DOHH2 (cell line): ENCODE measurements around the gene ABLIM2.

Experiments
- CTCF ChIP-seq: fragments of 200-600 bp; sonication (generic); IDR thresholded peaks from one replicate; pipeline ENCODE4 v1.5.1; 2014; ENCODE audit warnings: antibody characterized with exemption, mild to moderate bottlenecking, low read depth, low read length; ENCODE audit not compliant: poor library complexity, severe bottlenecking
- EZH2phosphoT487 ChIP-seq: fragments of 200-600 bp; sonication (generic); IDR thresholded peaks from 2 replicates; pipeline ENCODE4 v1.6.1; 2017; ENCODE audit warnings: borderline replicate concordance, mild to moderate bottlenecking, antibody characterized with exemption, low read length, moderate library complexity, mixed read lengths

- TF ChIP-seq EZH2phosphoT487, result no peak
- no peak for TF ChIP-seq CTCF
Observed at GRCh38 chr4:8013976-8014726, 144.5 kb downstream of the ABLIM2 start.
